ENCODE measurements around the gene FBXO24.

The FBXO24 gene

DNA sequence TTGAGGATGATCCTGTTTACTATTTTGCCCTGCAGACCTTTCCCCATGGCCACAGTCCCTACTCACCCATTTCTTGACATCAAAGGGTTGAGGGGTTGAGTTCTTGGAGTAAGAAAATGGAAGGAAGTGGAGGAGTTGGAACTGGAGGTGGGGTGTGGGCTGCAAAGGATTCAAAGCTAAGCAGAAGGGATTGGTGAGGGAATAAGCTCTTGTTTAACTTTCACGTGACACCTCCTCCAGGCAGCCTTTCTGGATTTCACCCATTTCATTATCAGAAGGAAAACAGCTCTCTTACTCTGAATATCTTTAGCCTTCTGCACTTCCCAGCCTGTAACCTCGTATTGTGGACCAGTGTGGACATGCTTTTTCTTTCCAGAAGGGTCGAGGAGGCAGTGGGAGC, 39.9 kb downstream of the FBXO24 start:
- no peak for DNase-seq

DNA sequence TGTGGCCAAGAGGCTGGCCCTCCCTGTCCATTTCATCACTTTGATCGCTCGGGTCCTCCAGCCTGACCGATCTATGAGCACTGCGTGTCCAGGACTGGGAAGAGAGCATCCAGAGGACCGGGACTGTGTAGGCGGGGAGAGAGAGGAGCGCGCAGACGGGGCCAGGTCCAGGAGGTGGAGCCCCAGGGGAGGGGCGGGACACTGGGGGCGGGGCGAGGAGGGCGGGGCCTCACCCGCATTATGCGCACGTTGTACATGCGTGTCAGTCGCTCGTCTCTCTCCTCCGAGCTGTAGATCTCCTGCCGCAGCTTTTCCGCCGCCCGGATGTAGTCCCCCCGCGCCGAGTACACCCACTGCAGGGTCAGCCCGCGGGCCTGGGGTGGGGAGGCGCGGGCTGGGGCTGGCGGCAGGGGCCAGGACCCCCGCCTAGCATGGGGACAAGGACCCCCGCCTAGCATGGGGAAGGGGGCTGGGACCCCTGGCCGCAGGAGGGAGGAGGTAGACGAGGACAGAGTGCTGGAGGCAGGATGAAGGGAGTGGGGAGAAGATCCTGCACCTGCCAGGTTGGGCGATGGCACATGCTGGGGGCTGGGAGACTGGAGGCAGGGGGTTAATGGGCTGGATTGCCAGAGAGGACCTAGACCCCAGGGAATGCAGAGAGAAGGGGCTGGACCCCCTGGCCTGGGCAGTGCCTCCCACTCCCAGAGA, 40.6 kb downstream of the FBXO24 start:
- peak; percentile 87 for DNase-seq

DNA sequence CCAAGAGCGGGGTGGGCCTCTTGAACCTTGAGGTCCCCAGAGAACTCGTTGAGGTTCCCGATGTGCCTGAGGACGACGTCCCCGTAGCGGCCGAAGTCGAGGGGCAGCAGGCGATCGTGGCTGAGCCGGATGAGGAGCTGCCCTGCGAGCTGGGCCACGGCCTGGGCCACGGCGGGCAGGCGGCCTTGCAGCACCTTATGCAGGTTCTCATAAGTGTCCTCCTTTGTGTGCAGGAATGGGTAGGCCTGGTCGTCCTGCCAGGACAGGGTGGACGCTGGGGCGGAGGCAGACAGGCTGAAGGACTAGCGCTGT, 41.1 kb downstream of the FBXO24 start:
- DNase-seq, result no peak

DNA sequence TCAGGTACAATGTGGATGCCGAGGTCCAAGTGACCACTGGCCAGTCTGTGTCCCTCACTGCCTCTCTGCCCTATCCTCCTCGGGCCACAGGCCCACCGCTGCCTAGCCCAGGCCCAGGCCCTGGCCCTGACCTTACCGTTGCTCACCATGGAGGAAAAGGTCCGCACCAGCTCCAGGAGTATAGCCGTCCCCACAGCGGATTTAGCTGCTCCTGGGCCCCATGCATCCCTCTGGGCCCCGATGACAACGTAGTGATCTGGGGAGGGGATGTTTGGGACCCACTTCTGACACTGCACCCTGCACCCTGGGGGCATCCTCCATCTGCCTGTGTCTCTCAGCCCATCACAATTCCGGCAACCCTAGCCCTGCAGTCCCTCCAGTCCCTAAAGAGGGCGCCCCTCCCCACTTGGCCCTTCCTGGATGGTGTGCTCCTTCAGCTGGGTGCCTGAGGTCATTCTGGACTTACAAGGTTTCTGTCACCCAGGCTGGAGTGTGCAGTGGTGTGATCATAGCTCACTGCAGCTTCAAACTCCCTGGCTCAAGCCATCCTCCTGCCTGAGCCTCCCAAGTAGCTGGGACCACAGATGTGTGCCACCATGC, 43.1 kb downstream of the FBXO24 start:
- peak; percentile 39 for DNase-seq

DNA sequence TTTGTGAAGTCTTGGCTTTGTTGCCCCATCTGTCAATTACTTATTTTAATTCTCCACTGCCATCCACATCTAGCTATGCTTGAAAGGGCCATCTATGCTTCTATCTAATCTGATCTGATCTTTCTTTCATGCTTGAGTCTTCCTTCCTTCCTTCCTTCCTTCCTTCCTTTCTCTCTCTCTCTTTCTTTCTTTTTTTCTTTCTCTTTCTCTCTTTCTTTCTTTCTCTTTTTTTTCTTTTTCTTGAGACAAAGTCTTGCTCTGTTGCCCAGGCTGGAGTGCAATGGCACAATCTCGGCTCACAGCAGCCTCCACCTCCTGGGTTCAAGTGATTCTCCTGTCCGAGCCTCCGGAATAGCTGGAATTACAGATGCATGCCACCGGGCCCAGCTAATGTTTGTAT, 43.9 kb downstream of the FBXO24 start:
- DNase-seq, result no peak

DNA sequence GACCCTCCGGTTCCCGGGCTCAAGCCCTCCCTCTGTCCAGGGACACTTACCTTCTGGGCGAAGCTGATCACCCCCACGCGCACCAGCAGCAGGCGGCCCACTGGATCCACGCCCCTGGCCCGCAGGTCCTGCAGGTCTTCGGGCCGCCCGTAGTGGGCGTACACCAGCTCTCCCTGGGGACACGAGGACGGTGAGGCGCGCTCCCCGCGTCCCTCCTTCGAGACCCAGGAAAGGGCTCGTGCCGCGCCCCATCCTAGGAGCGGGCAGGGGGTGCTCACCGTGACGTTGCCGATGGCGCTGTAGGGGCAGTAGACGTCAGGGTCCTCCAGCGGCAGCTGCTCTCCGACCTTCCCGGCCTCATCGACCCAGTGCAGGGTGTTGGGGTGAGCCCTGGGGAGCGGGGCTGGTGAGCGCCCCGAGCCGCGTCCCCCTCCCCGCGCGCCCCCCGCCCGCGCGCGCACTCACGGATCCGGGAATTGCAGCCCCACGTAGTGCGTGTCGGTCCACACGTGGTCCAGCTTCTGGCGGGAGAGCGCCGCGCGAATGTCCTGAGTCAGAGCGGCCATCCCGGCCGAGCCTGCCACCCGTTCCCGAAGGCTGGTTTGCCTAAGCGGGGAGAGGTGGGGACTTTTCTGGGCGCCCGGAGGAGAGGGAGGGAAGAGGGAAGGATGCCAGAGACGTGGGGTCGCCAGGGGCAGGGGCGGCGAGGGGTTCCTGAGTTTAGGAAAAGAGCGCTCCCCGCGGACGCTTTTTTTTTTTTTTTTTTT, 47.0 kb downstream of the FBXO24 start:
- peak; percentile 30 for DNase-seq

DNA sequence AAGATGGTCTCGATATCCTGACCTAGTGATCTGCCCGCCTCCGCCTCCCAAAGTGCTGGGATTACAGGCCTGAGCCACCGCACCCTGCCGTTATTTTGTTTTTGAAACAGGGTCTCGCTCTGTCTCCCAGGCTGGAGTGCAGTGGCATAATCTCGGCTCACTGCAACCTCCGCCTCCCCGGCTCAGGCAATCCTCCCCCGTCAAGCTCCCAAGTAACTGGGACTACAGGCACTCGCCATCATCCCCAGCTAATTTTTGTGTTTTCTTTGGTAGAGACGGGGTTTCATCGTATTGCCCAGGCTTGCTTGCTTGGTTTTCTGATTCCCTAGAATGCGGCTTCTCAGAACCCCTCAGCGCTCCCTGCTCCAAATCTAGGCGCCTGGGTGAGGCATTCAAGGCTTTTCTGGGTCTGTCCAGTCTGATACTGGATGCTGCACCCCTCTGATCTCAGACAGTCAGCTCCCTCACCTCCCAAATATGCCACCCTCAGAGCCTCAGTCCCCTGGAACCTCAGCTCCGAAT, 53.9 kb downstream of the FBXO24 start:
- DNase-seq, result no peak

DNA sequence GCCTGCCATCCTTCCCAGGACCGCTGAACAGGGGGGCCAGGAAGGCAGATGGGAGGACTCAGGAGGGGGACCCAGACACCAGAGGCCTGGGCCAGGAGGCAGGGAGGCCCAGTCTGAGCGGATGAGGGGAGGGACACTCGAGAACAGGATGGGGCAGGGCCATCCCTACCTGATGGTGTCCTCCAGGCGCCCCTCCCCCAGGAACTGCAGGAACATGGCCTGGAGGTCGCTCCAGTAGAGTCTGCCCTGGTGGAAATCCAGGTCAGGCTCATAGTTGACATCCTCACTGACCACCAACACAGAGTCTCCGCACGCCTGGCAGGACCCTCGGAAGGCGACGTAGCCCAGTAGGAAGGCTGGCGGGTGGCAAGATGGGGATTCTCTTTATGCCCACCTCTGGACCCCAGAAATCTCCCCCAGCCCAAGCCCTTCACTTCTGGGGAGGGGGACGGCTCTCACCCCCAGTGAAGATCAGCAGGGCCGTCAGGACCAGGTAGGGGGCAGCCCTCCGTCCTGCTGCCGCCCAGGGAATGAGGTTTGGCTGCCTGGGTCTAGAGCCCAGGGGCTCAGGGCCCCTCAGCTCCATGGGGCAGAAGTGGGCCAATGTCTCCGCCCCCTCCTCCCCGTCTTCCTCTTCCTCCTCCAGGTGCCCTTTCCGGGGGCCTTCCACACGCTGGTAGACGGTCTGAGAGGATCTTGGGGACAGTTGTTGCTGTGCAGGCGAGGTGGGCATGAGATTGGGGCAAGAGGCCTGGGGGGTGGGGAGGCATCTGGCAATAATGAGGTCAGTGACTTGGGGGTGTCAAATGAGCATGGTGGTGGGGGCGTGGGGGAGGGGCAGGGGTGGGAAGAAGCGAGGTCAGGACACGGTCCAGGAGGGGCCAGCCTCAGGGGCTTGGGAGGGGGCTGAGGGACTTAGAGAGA, 54.7 kb downstream of the FBXO24 start:
- no peak for DNase-seq

DNA sequence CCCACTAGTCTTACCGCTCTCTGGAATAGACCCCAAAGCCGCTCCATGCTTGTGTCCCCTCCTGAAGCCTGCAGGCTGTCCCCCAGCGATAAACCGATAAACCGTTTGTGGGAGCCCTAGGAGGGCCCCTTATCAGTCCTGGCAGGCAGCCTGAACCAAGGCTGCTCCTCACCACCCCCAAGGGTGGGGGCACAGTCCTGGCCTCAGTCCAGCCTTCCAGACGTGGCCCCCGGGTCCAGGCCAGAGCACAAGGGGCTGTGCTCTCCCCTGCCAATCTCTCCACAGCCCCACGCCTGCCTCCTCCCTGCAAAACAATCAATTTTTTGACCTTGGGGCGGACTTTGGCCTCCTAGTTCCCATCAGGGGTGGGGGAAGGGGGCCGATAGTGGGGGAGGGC, 55.3 kb downstream of the FBXO24 start, which contains the start of gene TFR2:
Gene TFR2 (minus strand): TSS at position 90 of the 397 bp plus-strand sequence. CDS start 43 bp downstream, at position 47.
- no peak for DNase-seq

DNA sequence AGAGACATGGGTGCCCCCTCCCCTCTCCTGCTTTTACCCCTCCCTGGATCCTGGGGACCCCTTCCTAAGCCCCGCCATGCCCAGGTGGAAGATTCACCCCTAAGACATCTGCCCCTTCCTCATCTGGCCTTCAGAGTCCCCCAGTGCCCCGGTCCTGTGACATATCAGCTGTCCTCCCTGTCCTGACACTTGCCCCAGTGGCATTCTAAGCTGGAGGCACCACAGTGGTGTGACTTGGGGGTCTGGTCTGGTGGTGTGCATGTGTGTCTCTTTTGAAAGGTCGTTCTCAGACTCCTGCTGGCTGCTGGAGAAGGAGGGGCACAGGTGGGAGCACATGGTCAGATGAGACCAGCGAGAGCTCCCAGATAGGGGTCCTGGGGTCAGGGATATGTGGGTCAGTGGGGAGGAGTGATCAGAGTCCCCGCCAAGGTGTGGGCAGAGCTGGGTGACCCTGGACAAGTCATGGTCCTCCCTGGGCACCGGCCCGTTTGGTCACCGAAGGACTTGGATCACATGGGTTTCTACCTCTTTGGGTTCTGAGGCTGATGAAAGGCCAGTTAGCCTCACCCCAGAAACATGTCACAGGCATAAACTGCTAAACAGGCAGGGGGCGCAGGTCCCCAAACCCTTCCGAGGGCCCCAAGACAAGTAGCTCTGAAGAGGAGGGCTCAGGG, 55.9 kb downstream of the FBXO24 start:
- DNase-seq, result no peak

DNA sequence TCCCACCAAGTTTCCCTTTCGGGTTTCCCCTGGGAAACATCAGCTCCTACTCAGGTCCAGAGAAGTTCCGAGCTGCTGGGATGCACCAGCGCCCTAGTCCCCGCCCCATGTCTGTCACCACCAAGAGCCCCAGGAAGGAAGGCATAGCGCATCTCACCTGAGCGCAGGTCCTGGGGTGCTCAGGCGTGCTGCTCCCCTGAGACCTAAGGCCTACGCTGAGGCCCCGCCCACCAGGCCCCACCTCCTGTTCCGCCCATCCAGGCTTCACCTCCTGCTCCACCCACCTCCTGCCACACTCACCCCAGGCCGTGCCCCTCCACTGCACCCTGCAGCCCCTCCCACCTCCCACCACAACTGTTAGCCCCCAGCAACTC, 56.4 kb downstream of the FBXO24 start:
- DNase-seq, result no peak

DNA sequence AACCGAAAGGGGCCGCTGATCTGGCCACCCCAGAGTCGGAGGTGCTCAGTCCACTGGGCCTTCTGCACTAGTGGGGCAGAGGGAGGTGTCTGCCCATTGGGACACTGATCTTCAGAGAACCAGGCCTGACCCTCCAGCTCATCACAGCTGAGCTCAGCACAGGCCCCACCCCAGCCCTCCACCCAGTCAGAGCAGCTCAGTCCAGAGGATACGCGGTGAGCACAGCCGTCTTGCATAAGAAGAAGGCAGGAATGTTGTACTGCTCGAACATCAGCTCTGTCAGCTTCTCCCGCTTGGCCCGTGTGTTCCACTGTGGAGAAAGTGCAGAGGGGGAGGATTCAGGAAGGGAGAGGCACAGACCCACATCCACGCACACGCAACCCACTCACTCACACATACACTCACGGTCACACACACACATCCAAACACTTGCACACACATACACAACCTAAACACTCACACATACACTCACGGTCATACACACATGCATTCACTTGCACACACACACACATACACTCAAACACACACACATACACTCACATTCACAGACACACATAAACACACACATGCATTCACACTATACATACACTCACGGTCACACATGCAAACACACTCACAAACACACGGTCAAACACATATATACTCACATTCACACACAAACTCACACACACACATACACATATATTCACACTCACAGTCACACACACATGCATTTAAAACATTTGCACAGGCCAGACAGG, 63.9 kb downstream of the FBXO24 start:
- no peak for DNase-seq
